GM23248 (cell line): Measurements from ENCODE around the gene DDX11.

Experiments
- EZH2 ChIP-seq: fragments of 200-600 bp; sonication (generic); IDR thresholded peaks from 2 replicates; pipeline ENCODE4 v1.6.1; 2018; ENCODE audit warnings: antibody characterized with exemption, mild to moderate bottlenecking; ENCODE audit not compliant: insufficient read depth, poor library complexity, severe bottlenecking
- EZH2phosphoT487 ChIP-seq: fragments of 200-600 bp; sonication (generic); IDR thresholded peaks from 2 replicates; pipeline ENCODE4 v1.6.1; 2018; ENCODE audit warnings: antibody characterized with exemption, moderate library complexity, mild to moderate bottlenecking, low read depth; ENCODE audit not compliant: insufficient read depth

DNA sequence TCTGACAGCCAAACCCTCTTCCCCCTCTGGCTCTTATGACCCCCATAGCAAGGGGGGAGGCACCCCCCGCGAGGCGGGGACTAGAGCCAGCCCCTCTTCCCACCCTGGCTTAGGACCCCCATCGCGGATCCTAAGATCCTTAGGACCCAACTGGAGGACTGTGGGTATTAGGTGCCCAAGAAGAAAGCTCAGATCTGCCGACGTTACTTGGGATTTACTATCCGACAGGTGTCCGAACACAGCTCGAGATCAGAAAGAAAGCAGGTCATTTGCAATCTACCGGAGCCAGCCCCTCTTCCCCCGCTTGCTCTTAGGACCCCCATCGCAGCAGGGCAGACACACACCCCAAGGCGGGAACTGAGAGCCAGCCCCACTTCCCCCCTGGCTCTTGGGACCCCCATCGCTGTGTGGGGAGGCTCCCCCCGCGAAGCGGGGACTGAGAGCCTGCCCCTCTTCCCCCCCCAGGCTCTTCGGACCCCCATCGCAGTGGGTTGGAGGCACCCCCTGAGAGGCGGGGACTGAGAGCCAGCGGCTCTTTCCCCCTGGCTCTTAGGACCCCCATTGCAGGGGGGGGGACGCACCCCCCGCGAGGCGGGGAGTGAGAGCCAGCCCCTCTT is 46.8 kb downstream of the DDX11 start:
- TF ChIP-seq EZH2phosphoT487, result no peak
- TF ChIP-seq EZH2, result no peak
